Stimulated activated CD8-positive, alpha-beta memory T cell treated with anti-CD3 and anti-CD28 coated beads, Interleukin-7, amount 100 ng/mL, for 24 hours (primary cell): Measurements from ENCODE around the gene SLMAP.
A peak's percentile ranks its signal among the peaks of the same experiment; 100 is the strongest.

Experiments
- DNase-seq: peaks from one replicate; pipeline ENCODE4 v3.0.0-alpha.2; 2020; ENCODE audit warnings: low read depth

The SLMAP gene

DNA sequence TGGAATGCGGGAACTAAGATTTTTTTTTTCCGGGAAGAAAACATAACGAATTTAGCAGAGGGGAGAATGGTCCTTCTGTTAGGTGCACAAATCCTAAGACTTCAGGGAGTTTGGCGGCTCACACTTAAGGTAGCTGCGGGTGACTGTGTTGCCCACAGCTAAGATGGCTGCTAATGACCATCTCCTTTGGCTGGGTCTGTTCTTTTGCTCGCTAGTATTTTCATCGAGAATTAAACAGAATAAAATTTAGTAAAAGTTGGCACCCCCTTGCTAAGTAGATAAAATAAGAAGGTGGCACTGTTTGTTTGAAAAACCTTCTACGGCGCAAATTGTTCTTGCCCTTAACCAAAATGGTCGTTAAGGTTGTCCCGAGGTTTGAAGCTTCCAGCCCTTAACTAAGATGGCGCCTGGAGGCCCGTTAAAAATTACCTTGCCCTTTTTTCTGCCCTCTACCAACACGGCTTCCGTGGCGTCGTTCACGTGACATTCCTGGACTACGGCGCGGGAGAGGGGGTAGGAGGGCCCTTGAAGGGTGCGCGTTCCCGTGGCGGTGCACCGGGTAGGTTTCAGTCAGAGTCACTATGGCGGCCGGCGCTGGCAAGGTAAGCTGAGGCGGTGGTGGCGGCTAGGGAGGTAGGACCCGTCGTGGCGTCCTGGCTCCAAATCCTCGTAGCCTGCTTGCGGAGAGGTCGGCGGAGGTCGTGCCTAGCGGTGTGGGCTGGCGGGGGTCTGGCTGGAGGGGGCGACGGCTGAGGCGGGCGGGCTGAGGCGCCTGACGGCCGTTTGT, at the start of gene SLMAP:
Gene SLMAP, plus strand, starts transcription at position 569 of the 787 bp plus-strand sequence. CDS start 1,343 bp downstream, outside the sequence.
- DNase-seq = peak; percentile 87

GRCh38 chr3:57706462-57706861, 49.6 kb upstream of the SLMAP start:
- no peak for DNase-seq

DNA sequence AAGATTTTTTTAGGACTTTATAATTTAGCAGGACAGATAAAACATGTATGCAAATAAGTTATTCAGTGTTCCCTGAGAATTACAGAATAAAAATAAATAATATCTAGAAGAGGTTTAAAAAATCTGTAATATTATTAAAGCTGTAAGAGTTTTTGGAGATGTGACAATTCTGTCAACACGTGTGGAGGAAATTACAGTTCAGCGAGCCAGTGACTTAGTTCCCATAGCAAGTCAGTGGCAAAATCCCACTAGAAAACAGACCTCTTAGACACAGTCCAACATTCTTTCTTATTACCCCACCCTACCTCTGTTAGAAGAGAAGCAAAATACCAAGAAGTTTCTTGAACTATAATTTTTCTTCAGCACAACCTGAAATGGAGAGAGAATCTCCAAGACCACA, 47.1 kb upstream of the SLMAP start:
- no peak for DNase-seq

- DNase-seq = no peak
These were observed 46.5 kb upstream of the SLMAP start for GRCh38 chr3:57709559-57709958.

GRCh38 chr3:57715686-57716085, 40.4 kb upstream of the SLMAP start:
- no peak for DNase-seq

- no peak for DNase-seq
These were observed 38.8 kb upstream of the SLMAP start for GRCh38 chr3:57717205-57717868.

DNA sequence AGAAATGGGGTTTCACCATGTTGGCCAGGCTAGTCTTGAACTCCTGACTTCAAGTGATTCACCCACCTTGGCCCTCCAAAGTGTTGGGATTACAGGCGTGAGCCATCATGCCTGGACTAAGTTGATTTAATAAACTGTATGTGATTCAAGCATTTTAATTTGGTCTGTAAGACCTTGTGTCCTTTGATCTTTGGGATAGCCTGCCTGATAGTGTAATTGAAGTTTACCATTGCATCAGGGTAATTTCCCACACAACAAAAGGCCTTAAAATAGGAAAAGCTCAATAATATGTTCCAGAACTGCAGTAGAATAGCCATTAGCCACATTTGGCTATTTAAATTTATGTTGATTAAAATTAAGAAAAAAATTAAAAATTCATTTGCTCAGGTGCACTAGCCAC, 38.0 kb upstream of the SLMAP start:
- DNase-seq = no peak

- DNase-seq = no peak
These were observed 29.7 kb upstream of the SLMAP start for GRCh38 chr3:57726397-57726796.

DNA sequence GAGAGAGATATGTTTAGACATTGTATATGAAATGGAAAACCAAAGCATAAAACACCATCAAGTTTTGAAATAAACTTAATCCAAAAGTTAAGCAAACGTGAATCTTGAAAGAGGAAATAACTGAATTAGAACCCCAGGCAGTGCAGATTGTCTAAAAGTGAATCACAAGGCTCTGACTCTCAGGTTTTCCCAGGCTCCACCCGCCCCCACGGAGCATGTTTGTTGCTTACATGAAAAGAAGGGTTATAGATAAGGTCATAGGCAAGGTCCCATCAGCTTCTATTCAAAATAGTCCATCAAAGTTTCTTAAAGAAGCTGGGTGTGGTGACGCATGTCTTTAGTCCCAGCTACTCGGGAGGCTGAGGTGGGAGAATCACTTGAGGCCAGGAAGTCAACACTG, 29.0 kb upstream of the SLMAP start:
- DNase-seq = no peak

DNA sequence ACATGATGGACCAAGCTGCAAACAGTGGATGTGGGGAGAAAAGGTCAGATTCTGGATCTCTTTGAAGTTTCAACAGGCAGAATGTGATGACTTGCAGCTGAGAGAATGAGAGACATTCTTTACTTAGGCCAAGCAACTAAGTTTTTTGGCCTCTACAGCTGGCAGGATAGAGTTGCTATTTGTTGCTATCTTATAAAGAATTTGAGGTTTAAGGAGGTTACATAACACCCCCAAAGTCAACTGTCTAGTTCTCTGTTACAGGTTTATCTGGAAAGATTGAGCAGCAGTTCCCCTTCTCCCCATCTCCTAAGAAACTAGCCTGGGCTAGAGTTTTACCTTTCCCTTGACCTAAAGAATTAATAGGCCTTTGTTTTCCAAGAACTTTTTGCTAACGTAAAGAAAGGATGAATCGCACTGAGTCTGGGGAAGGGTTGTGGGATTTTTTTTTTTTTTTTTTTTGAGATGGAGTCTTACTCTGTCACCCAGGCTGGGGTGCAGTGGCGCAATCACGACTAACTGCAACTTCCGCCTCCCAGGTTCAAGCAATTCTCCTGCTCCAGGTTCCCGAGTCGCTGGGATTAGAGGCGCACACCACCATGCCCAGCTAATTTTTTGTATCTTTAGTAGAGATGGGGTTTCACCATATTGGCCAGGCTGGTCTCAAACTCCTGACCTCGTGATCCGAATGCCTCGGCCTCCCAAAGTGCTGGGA, 26.6 kb upstream of the SLMAP start:
- no peak for DNase-seq

- DNase-seq = no peak
These were observed 25.4 kb upstream of the SLMAP start for GRCh38 chr3:57730682-57731081.

GRCh38 chr3:57731311-57731710, 24.8 kb upstream of the SLMAP start:
- DNase-seq = no peak

- DNase-seq = no peak
These were observed 22.3 kb upstream of the SLMAP start for GRCh38 chr3:57733790-57734189.

DNA sequence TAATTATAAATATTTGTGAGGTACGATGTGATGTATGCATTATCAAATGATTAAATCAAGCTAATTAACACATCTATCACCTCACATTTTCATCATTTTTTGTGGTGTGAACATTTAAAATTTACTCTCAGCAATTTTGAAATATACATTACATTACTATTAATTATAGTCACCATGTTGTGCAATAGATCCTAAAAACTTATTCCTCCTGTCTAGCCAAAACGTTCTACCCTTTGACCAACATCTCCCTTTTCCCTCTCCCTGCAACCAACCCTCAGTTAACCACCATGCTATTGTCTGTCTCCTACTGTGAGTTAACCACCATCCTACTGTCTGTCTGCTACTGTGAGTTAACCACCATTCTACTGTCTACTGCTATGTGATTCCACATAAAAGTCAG, 20.7 kb upstream of the SLMAP start:
- DNase-seq = no peak

GRCh38 chr3:57737840-57738239, 18.3 kb upstream of the SLMAP start:
- no peak for DNase-seq

DNA sequence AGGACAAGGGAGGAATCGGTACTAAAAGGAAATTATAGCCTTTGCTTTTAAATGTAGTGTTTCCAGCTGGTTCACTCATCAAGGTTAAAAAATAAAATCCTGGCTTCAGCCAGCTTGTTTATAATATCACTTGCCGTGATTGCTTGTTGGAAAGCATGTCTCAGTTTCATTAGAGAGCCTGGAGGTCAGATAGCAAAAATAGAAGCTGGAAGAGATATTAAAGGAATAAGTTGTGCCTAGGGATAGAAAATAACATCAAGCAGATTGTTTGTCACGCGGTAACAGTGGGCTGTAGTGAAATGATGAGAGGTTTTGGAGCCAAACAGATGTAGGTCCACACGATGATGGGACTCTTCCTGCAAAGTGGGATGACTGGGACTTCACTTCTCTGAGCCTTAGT, 17.7 kb upstream of the SLMAP start:
- DNase-seq = no peak

DNA sequence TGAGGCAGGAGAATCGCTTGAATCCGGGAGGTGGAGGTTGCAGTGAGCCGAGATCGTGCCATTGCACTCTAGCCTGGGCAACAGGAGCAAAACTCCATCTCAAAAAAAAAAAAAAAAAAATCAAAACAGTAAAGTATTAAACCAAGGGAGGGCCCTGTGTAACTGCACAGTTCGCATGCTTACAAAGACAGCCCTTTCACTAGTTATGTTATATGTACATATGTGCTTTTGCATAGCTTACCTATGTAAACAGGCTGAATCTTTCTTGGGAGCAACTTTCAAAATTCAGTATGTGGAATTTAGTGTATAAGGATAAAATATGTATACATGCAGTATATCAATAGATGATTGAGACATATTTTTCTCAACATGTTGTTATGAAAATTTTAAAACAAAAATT, 16.1 kb upstream of the SLMAP start:
- no peak for DNase-seq

- DNase-seq = no peak
These were observed 12.6 kb upstream of the SLMAP start for GRCh38 chr3:57743496-57743895.

DNA sequence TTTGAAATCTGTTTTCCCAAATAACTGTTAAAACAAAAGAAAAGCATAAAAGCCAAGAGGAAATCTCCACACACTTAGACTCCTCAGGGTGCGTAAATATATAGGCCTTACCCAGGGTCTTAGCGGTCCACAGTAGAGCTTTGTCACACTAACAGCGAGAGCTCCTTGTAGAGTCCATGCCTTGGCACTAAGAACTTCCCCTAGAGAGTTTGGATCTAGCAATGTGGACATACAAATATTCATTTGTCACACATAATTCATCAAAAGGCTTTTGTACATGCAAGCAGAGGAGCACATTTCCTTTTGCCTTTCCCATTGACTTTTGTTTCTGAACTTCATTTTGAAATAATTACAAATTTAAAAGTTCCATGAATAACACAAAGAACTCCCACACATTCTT, 11.0 kb upstream of the SLMAP start:
- no peak for DNase-seq

- DNase-seq = no peak
These were observed 9.7 kb upstream of the SLMAP start for GRCh38 chr3:57746156-57747010.

- no peak for DNase-seq
These were observed 6.6 kb upstream of the SLMAP start for GRCh38 chr3:57749542-57749941.

DNA sequence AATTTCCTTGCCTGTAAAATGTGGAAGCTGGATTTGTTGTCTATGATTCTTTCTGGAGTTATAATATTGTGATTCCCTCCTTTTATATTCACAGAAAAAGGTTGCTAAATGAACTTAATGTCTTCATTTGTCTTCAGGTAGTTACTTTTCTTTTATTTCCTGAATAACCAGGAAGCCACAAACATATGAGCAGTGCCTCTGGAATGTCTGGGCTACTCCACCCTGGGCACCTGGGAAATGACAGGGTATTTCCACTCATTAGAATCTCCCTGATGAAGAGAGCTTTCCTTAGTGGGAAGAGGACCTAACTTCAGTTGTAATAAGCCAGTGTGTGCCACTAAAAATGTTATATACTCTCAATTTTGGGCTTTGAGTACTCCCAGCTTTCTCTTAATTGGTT, 3.8 kb upstream of the SLMAP start:
- no peak for DNase-seq
